Uterus (tissue), 2 donors: ENCODE results near the gene PDIA6.
"Not testable (repeated sequence)": the region's sequence is repeated elsewhere in the genome, so short reads cannot be mapped to it uniquely, and the experiment has no call there.

Source experiments
- POLR2A ChIP-seq, 2 donors: fragments of 450-650 bp; IDR thresholded peaks; one replicate each; pipeline ENCODE4 v1.6.1; 2016; ENCODE audit warnings: antibody characterized with exemption in 2 of 2, mild to moderate bottlenecking in 1 of 2, moderate library complexity in 1 of 2
- TF ChIP-seq, protein P1 (sequence below), 4 experiments: fragments of 200-600 bp in 2 of 4; fragments of 450-650 bp in 2 of 4; sonication (generic) in 2 of 4; IDR thresholded peaks; one replicate each; pipeline ENCODE4 v1.5.1; 2016 to 2019; ENCODE audit warnings: antibody characterized with exemption in 4 of 4, mild to moderate bottlenecking in 2 of 4, moderate library complexity in 1 of 4

DNA sequence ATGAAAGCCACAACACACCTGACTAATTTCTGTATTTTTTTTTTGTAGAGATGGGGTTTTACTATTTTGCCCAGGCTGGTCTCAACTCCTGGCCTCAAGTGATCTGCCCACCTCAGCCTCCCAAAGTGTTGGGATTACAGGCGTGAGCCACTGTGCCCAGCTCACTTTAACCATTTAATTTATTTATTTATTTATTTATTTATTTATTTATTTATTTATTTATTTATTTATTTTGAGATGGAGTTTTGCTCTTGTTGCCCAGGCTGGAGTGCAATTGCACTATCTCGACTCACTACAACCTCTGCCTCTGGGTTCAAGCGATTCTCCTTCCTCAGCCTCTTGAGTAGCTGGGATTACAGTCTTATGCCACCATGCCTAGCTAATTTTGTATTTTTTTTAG is 5.7 kb upstream of the PDIA6 start:
- TF ChIP-seq, protein P1, sequence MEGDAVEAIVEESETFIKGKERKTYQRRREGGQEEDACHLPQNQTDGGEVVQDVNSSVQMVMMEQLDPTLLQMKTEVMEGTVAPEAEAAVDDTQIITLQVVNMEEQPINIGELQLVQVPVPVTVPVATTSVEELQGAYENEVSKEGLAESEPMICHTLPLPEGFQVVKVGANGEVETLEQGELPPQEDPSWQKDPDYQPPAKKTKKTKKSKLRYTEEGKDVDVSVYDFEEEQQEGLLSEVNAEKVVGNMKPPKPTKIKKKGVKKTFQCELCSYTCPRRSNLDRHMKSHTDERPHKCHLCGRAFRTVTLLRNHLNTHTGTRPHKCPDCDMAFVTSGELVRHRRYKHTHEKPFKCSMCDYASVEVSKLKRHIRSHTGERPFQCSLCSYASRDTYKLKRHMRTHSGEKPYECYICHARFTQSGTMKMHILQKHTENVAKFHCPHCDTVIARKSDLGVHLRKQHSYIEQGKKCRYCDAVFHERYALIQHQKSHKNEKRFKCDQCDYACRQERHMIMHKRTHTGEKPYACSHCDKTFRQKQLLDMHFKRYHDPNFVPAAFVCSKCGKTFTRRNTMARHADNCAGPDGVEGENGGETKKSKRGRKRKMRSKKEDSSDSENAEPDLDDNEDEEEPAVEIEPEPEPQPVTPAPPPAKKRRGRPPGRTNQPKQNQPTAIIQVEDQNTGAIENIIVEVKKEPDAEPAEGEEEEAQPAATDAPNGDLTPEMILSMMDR (IDR thresholded peaks at IDR 0.05) = not testable (repeated sequence)
- TF ChIP-seq POLR2A (IDR thresholded peaks at IDR 0.05) = not testable (repeated sequence)
